Adipocyte (in vitro differentiated cells): ENCODE results near the gene SEC16B.

Experiments
- DNase-seq: peaks from one replicate; pipeline ENCODE4 v3.0.0-alpha.2; 2015; ENCODE audit warnings: low read depth
- H3K27me3 ChIP-seq: replicated peaks from 2 replicates; pipeline ENCODE4 v1.7.0; 2013; ENCODE audit warnings: mild to moderate bottlenecking, low read length, moderate library complexity; ENCODE audit not compliant: control insufficient read depth, insufficient read depth
- H3K36me3 ChIP-seq: 2 replicates; pipeline ENCODE4 v1.7.0; 2013; ENCODE audit warnings: low read length, mild to moderate bottlenecking, moderate library complexity; ENCODE audit not compliant: control insufficient read depth, insufficient read depth, severe bottlenecking
- H3K4me1 ChIP-seq: 2 replicates; pipeline ENCODE4 v1.7.0; 2013; ENCODE audit warnings: mild to moderate bottlenecking, low read length, moderate library complexity; ENCODE audit not compliant: control insufficient read depth, insufficient read depth
- H3K4me3 ChIP-seq: 2 replicates; pipeline ENCODE4 v1.7.0; 2013; ENCODE audit warnings: mild to moderate bottlenecking, low read length, moderate library complexity
- H3K9ac ChIP-seq: 2 replicates; pipeline ENCODE4 v1.7.0; 2013; ENCODE audit warnings: mild to moderate bottlenecking, low read length, moderate library complexity
- H3K9me3 ChIP-seq: 2 replicates; pipeline ENCODE4 v1.7.0; 2013; ENCODE audit warnings: mild to moderate bottlenecking, low read length, moderate library complexity; ENCODE audit not compliant: control insufficient read depth

Gene SEC16B

GRCh38 chr1:177969825-177970371 is at the start of gene SEC16B:
Gene SEC16B (minus strand): TSS chr1:177970058. CDS start chr1:177967981, 2,077 bp downstream.
- Histone ChIP-seq H3K9me3 (no peaks in the 10 kb centered on the region), H3K4me1 (peaks cover 12% of the 10 kb centered on the region), H3K36me3 (peaks cover 4% of the 10 kb centered on the region), H3K4me3 (no peak within 1 kb of the TSS), H3K27me3 (no peaks in the 10 kb centered on the region), H3K9ac (no peak within 1 kb of the TSS)
- no peak for DNase-seq

DNA sequence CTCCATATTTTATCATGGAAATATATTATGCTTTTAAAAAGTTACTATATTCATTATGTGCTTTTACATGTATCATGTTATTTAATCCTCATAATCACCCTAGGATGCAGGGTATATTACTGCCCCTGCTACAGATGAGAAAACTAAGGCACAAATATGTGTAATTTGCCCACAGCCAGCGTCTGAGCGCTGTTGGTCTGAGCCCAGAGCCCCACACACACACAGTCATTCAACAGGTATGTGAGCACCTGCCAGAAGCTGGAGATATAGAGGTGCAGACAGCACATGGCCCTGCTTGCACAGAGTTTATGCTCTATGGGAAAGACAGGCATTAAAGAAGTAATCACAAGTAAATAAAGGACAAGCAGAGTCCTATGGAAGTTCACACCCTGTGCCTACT is 49.8 kb upstream of the SEC16B start:
- Histone ChIP-seq H3K9ac (no peak overlapping the region), H3K36me3 (peaks cover 36% of the 10 kb centered on the region), H3K4me3 (no peak overlapping the region), H3K4me1 (peaks cover 7% of the 10 kb centered on the region), H3K9me3 (peaks cover 6% of the 10 kb centered on the region), H3K27me3 (no peaks in the 10 kb centered on the region)
- no peak for DNase-seq

GRCh38 chr1:178019208-178019607 is 49.4 kb upstream of the SEC16B start:
- H3K4me3 ChIP-seq, result no peak overlapping the region

DNA sequence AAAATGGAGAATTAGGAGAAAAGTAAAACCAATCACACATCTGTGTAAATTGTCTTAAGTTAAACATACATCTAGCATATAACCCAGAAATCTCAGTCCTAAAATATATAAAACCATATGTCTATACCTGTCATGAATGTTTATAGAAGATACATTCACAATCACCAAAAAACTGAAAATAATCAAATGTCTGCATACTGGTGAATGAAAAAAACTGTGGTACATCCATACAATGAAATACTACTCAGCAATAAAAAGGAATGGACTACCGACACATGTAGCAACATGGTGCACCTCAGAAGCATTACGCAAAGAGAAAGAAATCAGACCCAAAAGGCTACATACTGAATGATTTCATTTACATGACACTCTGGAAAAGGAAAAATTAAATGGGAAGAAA is 47.7 kb upstream of the SEC16B start:
- Histone ChIP-seq H3K4me1 (no peaks in the 10 kb centered on the region), H3K27me3 (no peaks in the 10 kb centered on the region), H3K9me3 (peaks cover 6% of the 10 kb centered on the region), H3K4me3 (no peak overlapping the region), H3K9ac (no peak overlapping the region), H3K36me3 (peaks cover 32% of the 10 kb centered on the region)
- no peak for DNase-seq

More at GRCh38 chr1:178019208-178019607, 49.4 kb upstream of the SEC16B start:
- Histone ChIP-seq H3K36me3 (peaks cover 32% of the 10 kb centered on the region), H3K27me3 (no peaks in the 10 kb centered on the region), H3K4me1 (peaks cover 7% of the 10 kb centered on the region), H3K9ac (no peak overlapping the region), H3K9me3 (peaks cover 6% of the 10 kb centered on the region)
- no peak for DNase-seq

DNA sequence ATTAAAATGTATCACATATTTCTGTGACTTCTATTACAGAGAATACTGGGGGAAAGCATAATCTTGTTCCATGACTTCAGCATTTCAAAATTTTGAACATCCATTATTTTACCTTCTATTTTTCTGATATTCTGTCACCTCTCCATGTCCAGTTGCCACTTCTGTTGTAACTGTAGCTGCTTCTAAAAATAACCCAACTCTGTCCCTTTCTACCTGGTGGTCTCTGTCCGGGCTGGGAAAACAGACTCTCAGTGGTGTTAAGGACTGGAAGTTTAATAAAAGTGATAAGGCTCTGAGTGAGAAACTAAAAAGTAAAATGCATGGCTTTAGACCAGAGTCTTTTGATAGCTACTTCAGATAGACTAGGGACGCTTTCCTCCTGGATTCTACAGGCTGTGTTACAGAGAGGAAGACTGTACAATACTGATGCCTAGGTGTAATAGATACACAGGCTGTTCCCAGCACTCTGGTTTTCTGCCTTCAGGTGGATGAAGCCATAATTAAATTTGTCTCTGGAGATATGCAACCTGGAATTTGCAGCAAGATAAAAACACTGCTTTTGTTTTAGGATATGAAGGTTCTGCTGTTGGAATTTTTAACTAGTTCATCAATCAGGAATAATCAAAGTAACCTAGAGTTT is 42.1 kb upstream of the SEC16B start:
- DNase-seq, result no peak
- Histone ChIP-seq H3K4me1 (peaks cover 5% of the 10 kb centered on the region), H3K27me3 (no peaks in the 10 kb centered on the region), H3K36me3 (peaks cover 18% of the 10 kb centered on the region), H3K9me3 (no peaks in the 10 kb centered on the region), H3K4me3 (no peak overlapping the region), H3K9ac (no peak overlapping the region)

DNA sequence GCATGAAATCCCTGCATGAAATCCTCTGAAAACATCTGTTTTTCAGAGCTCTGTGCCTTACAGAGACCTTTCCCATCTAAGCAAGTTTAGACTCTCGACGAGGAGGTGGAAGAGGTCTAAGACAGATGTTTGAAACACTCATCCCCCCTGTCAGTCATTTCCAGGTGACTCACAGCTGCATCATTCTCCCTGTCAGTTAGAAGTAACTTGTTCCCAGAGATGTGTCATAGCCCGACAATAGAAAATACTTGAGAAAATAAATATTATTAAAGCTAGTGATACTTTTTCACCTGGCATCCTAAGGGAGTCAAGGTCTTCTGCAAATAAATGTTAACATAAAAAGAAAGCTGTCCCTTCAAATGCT is 41.6 kb upstream of the SEC16B start:
- Histone ChIP-seq H3K27me3 (no peaks in the 10 kb centered on the region), H3K9ac (no peak overlapping the region), H3K36me3 (peaks cover 17% of the 10 kb centered on the region), H3K9me3 (no peaks in the 10 kb centered on the region), H3K4me3 (no peak overlapping the region), H3K4me1 (peaks cover 5% of the 10 kb centered on the region)
- DNase-seq, result peak; percentile 24

DNA sequence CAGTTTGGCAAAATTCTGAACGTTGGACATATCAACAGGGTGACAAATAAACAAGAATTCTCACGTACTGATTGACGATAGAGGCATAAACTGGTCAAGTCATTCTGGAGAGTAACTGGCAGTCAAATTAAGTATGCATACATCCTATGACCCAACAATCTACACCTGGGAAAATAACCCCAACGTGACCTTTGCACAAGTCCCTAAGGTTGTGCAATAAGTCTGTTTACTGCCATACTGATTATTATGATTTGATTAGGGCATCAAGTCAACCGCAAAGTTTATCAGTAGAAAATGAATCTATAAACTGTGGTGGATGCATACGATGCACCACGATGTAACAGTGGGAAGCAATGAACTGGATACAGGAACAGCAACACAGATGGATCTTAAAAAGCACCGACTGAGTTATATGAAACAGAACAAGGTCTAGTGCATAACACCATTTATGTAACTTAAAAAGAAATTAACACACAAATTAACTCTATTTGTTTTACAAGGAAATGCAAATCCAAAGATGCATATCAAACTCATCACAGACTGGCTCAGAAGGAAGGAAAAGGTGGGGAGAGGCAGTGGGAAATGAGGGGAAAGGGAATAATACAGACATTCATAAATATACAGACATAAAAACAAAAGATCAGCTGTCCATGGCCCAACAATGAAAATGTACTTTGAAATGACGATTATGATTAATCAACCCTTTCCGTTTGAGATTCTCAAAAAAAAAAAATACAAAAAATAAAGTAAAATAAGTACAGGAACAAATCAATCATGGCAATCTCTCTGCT is 41.0 kb upstream of the SEC16B start:
- peaks cover 13% of the 10 kb centered on the region for H3K36me3 ChIP-seq
- no peaks in the 10 kb centered on the region for H3K9me3 ChIP-seq
- H3K4me1 ChIP-seq, result peaks cover 5% of the 10 kb centered on the region
- DNase-seq, result no peak
- H3K27me3 ChIP-seq, result no peaks in the 10 kb centered on the region
- H3K4me3 ChIP-seq, result no peak overlapping the region
- no peak overlapping the region for H3K9ac ChIP-seq

DNA sequence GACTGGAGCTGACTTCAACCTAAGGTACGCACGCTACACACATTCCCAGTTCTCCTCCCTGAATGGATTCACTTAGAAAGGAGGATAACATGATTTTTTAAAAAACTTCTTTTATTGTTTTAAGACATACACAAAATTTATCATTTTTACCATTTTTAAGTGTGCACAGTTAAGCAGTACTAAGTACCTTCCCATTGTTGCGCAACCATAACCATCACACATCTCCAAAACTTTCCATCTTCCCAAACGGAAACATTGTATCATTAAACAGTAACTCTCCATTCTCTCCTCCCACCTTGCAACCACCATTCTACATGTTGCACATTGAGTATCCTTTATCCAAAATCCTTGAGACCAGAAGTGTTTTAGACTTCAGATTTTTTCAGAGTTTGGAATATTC is 36.2 kb upstream of the SEC16B start:
- no peak overlapping the region for H3K4me3 ChIP-seq
- no peaks in the 10 kb centered on the region for H3K27me3 ChIP-seq
- no peaks in the 10 kb centered on the region for H3K9me3 ChIP-seq
- no peak for DNase-seq
- peaks cover 14% of the 10 kb centered on the region for H3K4me1 ChIP-seq
- no peak overlapping the region for H3K9ac ChIP-seq
- peaks cover 13% of the 10 kb centered on the region for H3K36me3 ChIP-seq

DNA sequence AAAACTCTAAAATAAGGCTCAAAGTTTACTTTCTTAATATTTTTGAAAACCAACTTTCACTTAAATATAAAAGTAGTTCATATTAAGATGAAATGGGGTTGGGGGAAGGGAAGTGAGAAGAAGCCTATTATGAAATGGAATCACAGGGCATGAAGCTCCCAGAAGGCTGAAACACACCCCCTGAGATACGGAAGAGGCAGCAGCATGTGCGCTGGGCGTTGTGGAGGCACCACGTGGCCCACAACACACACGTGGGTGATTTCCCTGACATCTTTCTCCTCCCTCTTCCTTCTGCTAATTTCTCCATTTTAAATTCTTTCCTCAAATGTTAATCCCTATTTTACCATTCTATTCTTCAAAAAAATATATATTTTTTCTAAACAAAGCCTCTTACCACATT is 35.6 kb upstream of the SEC16B start:
- Histone ChIP-seq H3K4me3 (no peak overlapping the region), H3K9me3 (no peaks in the 10 kb centered on the region), H3K9ac (no peak overlapping the region), H3K36me3 (peaks cover 13% of the 10 kb centered on the region), H3K4me1 (peaks cover 13% of the 10 kb centered on the region), H3K27me3 (no peaks in the 10 kb centered on the region)
- no peak for DNase-seq

DNA sequence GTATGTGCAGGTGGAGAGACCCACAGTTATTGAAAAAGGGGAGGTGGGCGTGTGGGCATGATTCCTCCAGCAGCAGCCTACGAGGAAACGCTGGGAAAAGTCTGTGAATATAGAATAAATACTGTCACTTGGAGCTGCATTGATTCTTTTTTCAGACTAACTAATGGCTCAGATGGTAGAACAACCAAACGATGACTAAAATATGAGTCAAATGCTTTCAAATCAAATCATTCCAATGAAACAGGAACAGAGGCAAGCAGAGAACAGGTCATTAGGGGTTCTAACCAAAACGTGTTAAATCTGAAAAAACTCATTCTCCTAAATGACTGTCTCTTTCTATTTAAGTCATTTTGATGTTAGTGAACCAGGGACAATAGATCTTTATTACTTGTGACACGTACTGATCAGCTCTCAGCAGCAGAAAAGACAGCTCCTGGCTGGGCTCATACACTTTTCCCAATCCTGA is 35.1 kb upstream of the SEC16B start:
- peaks cover 13% of the 10 kb centered on the region for H3K4me1 ChIP-seq

More for the DNA sequence above, 35.1 kb upstream of the SEC16B start:
- peaks cover 13% of the 10 kb centered on the region for H3K36me3 ChIP-seq
- no peak overlapping the region for H3K4me3 ChIP-seq
- H3K9me3 ChIP-seq, result no peaks in the 10 kb centered on the region
- H3K9ac ChIP-seq, result no peak overlapping the region
- H3K27me3 ChIP-seq, result no peaks in the 10 kb centered on the region
- peak; percentile 17 for DNase-seq
